Activated T-cell treated with anti-CD3 and anti-CD28 coated beads, Interleukin-2, amount 50 U/mL, for 72 hours (primary cell): ENCODE results near the gene NTNG2. TPM values are rescaled to one million over a fixed set of nuclear protein-coding genes. Genes with fewer than 3 reads are reported as not detected.

Source experiments
- ATAC-seq, 2 donors: fragments of 150-1000 bp; cut with Tn5 transposase; replicated peaks in 1 of 2; 2 replicates each; pipeline ENCODE4 v1.10.0; 2021; ENCODE audit warnings: moderate library complexity in 2 of 2, mild to moderate bottlenecking in 1 of 2
- DNase-seq, 2 donors: peaks; one replicate each; pipeline ENCODE4 v3.0.0; 2021 to 2022; ENCODE audit warnings: mixed read lengths in 1 of 2
- H3K27ac Mint-ChIP-seq: one replicate; pipeline ENCODE4 v1.8.0; 2022; ENCODE audit warnings: mild to moderate bottlenecking, moderate library complexity, mixed read lengths
- H3K27me3 Mint-ChIP-seq: one replicate; pipeline ENCODE4 v1.8.0; 2022; ENCODE audit warnings: low read depth, mixed read lengths
- H3K36me3 Mint-ChIP-seq, 2 donors: one replicate each; pipeline ENCODE4 v1.8.0; 2022; ENCODE audit warnings: mixed read lengths in 2 of 2, mild to moderate bottlenecking in 1 of 2; ENCODE audit not compliant: insufficient read depth in 2 of 2
- H3K4me1 Mint-ChIP-seq: one replicate; pipeline ENCODE4 v1.8.0; 2022; ENCODE audit warnings: low read depth, mixed read lengths
- H3K4me3 Mint-ChIP-seq, 2 donors: one replicate each; pipeline ENCODE4 v1.8.0; 2022; ENCODE audit warnings: mild to moderate bottlenecking in 2 of 2, mixed read lengths in 2 of 2, moderate library complexity in 2 of 2
- H3K9me3 Mint-ChIP-seq, 2 donors: one replicate each; pipeline ENCODE4 v1.8.0; 2022; ENCODE audit warnings: mixed read lengths in 2 of 2
- total RNA-seq, 2 donors: library from RNA; stranded (reverse); gene quantifications; one replicate each; pipeline ENCODE4 v1.2.3, GENCODE V29; 2022

The NTNG2 gene
- total RNA-seq, 2 donors from 2014 or later = 3.2 to 5.4 TPM

DNA sequence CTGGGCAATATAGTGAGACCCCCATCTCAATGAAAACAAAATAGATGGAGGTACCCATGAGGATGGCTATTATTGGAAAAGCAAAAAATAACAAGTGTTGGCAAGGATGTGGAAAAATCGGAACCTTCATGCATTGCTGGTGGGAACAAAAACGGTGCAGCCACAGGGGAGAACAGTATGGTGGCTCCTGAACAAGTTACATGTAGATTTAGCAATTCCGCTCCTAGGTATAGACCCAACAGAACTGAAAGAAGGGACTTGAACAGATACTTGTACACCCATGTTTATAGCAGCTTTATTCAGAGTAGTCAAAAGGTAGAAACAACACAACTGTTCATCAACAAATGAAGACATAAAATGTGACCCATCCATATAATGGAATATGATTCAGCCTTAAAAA lies 43.0 kb downstream of the NTNG2 start:
- DNase-seq = no peak
- Mint-ChIP-seq H3K36me3 (peaks cover 3 to 5% of the 10 kb centered on the region in 2 donors), H3K4me3 (no peak overlapping the region), H3K4me1 (peaks cover 14% of the 10 kb centered on the region), H3K9me3 (peaks cover 4 to 5% of the 10 kb centered on the region in 2 donors), H3K27ac (no peak overlapping the region), H3K27me3 (peaks cover 16% of the 10 kb centered on the region)
- no peak for ATAC-seq

DNA sequence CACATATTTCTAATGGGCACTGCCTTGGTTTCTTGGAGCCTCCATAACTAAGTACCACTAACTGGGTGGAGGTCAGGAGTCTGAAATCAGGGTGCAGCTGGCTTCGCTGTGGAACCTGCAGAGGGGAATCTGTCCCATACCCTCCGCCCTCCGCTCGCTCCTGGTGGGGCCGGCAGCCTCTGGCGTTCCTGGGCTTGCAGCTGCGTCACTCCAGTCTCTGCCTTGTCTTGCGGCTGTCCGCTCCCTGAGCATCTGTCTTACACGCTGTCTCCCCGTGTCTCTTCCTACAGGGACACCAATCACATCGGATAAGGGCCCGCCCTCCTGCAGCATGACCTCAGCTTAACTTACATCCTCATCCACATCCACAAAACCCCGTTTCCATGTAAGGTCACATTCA lies 45.4 kb downstream of the NTNG2 start:
- no peak overlapping the region for H3K4me3 Mint-ChIP-seq
- peaks cover 4 to 5% of the 10 kb centered on the region in 2 donors for H3K9me3 Mint-ChIP-seq
- DNase-seq = no peak
- H3K27ac Mint-ChIP-seq = no peak overlapping the region
- peaks cover 19% of the 10 kb centered on the region for H3K4me1 Mint-ChIP-seq
- no peak for ATAC-seq
- H3K27me3 Mint-ChIP-seq = peaks cover 8% of the 10 kb centered on the region
- peaks cover 3 to 5% of the 10 kb centered on the region in 2 donors for H3K36me3 Mint-ChIP-seq

DNA sequence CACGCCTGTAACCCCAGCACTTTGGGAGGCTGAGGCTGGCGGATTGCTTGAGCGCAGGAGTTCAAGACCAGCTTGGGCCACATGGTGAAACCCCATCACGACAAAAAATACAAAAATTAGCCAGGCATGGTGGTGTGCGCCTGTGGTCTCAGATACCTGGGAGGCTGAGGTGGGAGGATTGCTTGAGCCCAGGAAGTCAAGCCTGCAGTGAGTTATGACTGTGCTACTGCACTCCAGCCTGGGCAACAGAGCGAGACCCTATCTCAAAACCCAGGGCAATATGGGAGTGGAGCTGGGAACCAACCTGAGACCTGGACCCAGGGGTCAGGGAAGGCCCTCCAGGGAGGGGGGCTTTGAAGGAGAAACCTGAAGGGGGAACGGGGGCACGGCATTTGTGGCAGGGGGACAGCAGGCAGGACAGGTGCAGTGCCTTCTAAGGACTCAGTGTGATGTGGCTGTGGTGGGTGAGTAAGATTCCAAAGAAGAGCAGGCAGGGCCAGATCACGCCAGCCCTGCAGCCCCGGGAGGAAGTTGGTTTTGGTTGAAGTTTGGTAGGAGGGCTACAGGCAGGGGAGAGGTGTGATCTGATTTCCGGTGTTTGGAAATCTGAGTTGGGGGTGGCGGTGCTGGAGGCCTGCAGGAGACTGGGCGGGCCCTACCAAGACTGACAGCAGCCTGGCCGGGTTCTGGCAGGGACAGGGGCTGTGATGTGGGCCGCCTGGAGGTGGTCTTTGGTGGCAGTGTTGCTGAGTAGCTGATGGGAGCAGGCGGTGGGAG lies 46.2 kb downstream of the NTNG2 start:
- Mint-ChIP-seq H3K27me3 (peaks cover under 1% of the 10 kb centered on the region), H3K36me3 (peaks cover 3 to 5% of the 10 kb centered on the region in 2 donors), H3K4me3 (peak overlapping the region; percentile 10 to 53), H3K9me3 (peaks cover 4 to 5% of the 10 kb centered on the region in 2 donors), H3K4me1 (peaks cover 19% of the 10 kb centered on the region), H3K27ac (no peak overlapping the region)
- DNase-seq = peak; percentile 7 to 36
- ATAC-seq = peak; percentile 78 to 85

DNA sequence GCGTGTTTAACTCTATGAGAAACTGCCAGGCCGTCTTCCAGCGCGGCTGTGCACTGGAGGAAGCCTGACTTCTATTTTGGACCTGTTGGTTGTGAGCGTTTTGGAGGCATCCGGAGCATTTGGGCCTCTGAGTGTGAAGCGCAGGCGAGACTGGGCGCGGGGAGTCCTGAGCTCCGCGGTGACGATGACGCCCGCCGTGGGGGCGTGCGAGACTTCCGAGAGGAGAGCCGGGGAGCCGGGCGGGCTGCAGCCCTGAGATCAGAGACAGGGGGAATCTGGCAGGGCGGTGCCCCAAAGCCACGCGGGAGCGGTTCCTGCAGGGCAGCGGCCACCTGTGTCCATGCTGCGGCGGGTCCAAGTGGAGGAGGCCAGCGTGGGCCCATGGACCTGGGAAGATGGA lies 47.4 kb downstream of the NTNG2 start:
- no peak overlapping the region for H3K27ac Mint-ChIP-seq
- no peak for DNase-seq
- peaks cover 3 to 5% of the 10 kb centered on the region in 2 donors for H3K36me3 Mint-ChIP-seq
- H3K4me3 Mint-ChIP-seq = no peak overlapping the region
- ATAC-seq = no peak
- H3K9me3 Mint-ChIP-seq = peaks cover 4 to 5% of the 10 kb centered on the region in 2 donors
- peaks cover 19% of the 10 kb centered on the region for H3K4me1 Mint-ChIP-seq
- no peaks in the 10 kb centered on the region for H3K27me3 Mint-ChIP-seq

DNA sequence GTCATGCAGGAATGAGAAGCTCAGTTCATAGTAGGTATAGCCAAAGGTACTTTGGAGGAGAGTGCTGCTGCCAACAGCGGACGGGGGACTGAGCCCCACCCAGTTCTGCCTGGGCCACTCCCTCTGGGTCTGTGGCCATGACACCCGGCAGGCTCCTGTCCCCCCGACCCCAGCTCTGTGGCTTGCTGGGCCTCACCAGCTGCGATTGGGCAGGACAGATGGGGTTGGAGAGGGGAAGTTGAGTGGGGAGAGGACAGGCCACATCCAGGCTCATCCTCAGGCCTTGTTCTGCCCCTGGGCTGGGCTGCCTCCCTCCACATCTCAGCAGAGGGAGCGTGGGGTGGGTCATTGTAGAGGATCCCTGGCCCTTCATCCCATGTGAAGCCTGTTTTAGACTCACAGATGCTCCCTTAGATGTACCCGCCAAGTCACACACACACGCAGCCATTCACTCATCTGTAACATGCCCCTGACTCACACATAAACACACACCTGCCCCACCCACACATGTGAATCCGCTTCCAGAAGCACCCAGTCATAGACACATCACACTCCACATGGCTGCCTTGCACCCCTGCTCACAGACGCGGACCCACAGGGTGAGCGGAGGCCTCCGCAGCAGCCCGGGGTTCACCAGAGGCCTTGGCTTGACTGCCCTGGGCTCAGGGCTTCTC lies 48.8 kb downstream of the NTNG2 start:
- no peaks in the 10 kb centered on the region for H3K36me3 Mint-ChIP-seq
- H3K27ac Mint-ChIP-seq = no peak overlapping the region
- no peak overlapping the region for H3K4me3 Mint-ChIP-seq
- peaks cover 19% of the 10 kb centered on the region for H3K4me1 Mint-ChIP-seq
- no peaks in the 10 kb centered on the region for H3K9me3 Mint-ChIP-seq
- ATAC-seq (peak; percentile 67 to 68), DNase-seq (peak; percentile 12 to 22)
- H3K27me3 Mint-ChIP-seq = no peaks in the 10 kb centered on the region

DNA sequence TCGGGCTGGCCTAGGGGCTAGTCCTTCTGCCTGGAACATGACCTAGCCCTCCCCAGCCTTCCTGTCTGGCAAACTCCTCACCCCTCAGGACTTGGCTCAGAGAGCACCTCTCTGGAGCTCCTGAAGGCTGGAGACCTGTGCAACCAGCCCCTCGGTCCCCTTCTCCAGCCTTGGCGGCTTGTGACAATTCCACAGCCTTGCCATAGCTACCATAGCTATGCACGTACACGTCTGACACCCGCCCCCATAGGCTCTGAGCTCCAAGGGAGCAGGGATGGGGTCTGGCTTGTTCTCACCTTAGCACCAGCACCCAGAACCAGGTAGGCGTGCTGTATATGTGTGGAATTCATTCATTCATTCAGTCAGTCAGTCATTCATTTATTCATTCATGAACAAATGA lies 49.7 kb downstream of the NTNG2 start:
- ATAC-seq (no peak), DNase-seq (no peak)
- Mint-ChIP-seq H3K4me1 (peaks cover 15% of the 10 kb centered on the region), H3K4me3 (no peak overlapping the region), H3K27ac (no peak overlapping the region), H3K27me3 (no peaks in the 10 kb centered on the region), H3K36me3 (no peaks in the 10 kb centered on the region), H3K9me3 (no peaks in the 10 kb centered on the region)

DNA sequence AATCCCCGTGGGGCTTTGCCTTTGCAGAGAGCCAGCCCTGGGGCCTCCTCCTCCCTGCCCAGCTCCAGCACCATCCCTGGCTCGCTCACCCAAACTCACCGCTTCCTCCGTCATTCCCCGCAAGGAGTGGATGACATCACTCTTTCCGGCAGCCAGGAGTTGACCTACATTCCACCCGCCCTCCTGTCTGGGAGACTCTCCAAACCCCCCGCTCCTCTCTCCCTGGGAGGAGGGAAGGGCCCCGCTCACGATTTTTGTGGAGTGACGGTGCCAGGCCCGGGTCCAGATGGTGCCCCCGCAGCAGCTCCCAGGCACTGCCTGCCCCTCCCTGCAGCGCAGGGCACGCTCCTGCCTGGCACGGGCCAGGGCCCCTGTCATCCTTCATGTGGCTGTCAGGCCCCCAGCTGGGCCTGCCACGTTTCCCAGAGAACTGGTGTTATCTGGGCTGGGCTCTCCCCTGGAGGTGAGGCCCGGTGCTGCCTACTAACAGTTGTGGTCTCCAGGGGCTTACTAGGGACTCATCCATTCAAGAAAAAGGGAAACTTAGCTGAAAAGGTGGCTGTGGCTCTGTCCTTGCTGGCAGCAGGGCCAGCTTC lies 52.3 kb downstream of the NTNG2 start:
- H3K4me3 Mint-ChIP-seq = no peak overlapping the region
- no peak overlapping the region for H3K27ac Mint-ChIP-seq
- H3K36me3 Mint-ChIP-seq = no peaks in the 10 kb centered on the region
- no peaks in the 10 kb centered on the region for H3K27me3 Mint-ChIP-seq
- DNase-seq (no peak), ATAC-seq (no peak)
- H3K4me1 Mint-ChIP-seq = peaks cover 5% of the 10 kb centered on the region
- H3K9me3 Mint-ChIP-seq = no peaks in the 10 kb centered on the region

DNA sequence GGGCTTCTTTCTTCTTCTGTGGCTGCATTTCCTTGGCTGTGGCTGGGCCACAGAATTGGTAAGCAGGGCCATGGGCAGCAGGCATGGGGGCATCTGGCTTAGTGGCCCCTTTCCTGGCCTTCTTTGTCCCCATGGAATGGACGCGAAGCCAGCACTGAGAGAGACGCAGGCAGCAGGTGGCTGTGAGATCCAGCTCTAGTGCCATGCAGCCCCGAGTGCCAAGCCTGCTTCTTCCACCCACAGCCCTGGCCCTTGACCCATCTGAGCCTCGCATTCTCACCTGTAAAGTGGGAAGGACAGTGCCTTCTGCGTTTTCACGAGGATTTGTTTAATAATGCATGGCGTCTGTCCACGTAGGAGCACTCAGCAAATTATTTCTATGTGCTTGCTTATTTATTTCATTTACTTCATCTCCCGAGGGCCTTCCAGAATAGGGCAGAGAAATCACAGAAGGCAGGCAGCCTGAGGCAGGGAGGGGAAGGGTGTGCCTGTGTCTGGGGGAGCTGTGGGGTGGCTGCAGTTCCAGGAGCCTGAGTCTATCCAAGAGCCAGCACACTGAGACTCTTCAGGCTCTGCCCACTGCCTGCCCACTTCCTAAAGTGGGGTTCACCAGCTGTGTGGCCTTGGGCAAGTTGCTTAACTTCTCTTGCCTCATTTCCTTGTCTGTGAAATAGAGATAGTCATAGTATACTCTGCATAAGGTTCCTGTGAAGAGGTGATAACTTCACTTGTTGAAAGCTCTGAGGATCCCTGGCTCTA lies 55.2 kb downstream of the NTNG2 start:
- Mint-ChIP-seq H3K4me3 (no peak overlapping the region), H3K27ac (no peak overlapping the region), H3K9me3 (no peaks in the 10 kb centered on the region), H3K27me3 (no peaks in the 10 kb centered on the region), H3K36me3 (no peaks in the 10 kb centered on the region), H3K4me1 (no peaks in the 10 kb centered on the region)
- DNase-seq (no peak), ATAC-seq (peak in 1 of 2 donors; percentile 32)

DNA sequence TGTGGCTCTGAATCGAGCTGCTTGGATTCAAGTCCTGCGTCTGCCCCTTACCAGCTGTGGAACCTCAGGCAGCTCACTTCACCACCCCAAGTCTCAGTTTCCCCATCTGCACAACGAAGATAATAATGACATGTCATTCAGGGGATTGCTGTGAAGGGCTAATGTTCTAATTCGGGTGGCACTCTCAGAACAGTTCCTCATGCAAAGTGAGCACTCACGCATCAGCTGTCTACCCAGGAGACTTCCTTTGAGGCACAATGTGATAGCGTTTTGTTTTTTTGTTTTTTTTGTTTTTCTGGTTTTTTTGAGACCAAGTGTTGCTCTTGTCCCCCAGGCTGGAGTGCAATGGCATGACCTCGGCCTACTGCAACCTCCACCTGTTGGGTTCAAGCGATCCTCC lies 56.4 kb downstream of the NTNG2 start:
- H3K27ac Mint-ChIP-seq = no peak overlapping the region
- H3K4me3 Mint-ChIP-seq = no peak overlapping the region
- no peak for ATAC-seq
- H3K9me3 Mint-ChIP-seq = no peaks in the 10 kb centered on the region
- no peaks in the 10 kb centered on the region for H3K4me1 Mint-ChIP-seq
- no peaks in the 10 kb centered on the region for H3K36me3 Mint-ChIP-seq
- DNase-seq = no peak
- H3K27me3 Mint-ChIP-seq = no peaks in the 10 kb centered on the region

DNA sequence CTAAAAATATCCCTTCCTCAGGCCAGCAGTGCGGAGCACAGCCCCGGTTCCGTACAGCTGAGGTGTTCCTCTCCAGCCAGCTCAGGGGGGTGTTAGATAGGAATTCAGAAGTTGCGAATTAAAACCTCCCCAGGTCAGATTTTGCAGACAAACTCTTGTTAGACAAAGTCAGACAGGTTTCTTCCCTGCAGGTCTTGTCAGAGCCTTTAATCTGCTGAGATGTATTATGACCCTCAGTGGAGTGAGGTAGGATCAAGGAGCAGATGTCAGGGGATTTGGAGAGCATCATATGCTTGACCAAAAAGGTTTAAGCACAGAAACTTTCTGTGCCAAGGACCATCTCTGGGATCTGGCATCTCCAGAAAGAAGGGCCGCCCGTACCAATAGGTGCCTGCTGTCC lies 60.1 kb downstream of the NTNG2 start:
- Mint-ChIP-seq H3K36me3 (no peaks in the 10 kb centered on the region), H3K4me3 (no peak overlapping the region), H3K4me1 (no peaks in the 10 kb centered on the region), H3K9me3 (no peaks in the 10 kb centered on the region), H3K27me3 (no peaks in the 10 kb centered on the region), H3K27ac (no peak overlapping the region)
- no peak for DNase-seq
- ATAC-seq = no peak

DNA sequence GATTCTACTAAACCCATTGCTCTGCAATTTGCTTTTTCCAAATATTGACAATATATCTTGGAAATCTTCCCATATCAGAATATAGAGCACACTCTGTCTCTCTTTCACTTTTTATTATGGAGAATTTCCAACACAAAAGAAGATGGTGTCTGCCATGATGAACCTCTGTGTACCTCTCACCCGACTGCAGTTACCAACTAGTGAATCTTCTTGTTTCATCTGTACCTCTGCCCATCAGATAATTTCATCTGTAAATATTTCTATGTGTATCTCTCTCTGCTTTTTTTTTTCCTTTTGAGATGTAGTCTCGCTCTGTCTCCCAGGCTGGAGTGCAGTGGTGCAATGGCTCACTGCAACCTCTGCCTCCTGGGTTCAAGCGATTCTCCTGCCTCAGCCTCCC lies 62.8 kb downstream of the NTNG2 start:
- H3K9me3 Mint-ChIP-seq = no peaks in the 10 kb centered on the region
- no peaks in the 10 kb centered on the region for H3K36me3 Mint-ChIP-seq
- peaks cover 5% of the 10 kb centered on the region for H3K4me1 Mint-ChIP-seq
- H3K27me3 Mint-ChIP-seq = no peaks in the 10 kb centered on the region
- ATAC-seq (no peak), DNase-seq (no peak)
- H3K4me3 Mint-ChIP-seq = no peak overlapping the region
- no peak overlapping the region for H3K27ac Mint-ChIP-seq

DNA sequence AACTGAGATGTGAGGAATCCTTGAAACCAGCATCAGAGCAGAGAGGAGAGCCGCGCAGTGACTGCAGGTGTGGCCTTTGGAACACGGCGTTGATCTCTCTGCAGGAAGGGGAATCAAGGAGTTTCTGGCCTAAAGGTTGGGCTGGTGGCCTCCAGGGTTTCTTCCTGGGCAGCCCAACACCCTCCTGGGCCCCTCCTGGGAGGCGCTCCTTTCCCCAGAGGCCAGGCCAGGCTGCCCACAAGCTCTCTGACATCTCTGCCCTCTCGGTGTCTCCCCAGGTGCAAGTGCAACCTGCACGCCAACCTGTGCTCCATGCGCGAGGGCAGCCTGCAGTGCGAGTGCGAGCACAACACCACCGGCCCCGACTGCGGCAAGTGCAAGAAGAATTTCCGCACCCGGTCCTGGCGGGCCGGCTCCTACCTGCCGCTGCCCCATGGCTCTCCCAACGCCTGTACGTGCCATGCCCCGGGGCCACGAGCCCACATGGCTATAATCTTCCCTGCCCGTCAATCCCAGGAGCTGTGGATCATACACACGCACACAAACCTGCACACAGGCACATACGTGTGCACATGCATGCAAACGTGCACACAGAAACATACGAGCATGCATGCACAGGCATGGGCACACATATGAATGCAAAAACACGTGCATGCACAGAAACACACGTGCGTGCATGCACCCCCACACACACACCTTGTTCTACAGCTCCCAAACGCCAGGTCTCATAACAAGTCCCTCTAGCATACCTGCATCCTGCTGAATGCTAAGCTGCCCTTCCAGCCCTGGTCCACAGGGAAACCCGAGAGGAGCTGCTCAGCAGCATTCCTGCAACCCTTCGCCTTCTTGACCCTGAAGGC lies 64.9 kb downstream of the NTNG2 start:
- no peaks in the 10 kb centered on the region for H3K27me3 Mint-ChIP-seq
- peaks cover 5% of the 10 kb centered on the region for H3K4me1 Mint-ChIP-seq
- no peak overlapping the region for H3K4me3 Mint-ChIP-seq

More for the DNA sequence above, 64.9 kb downstream of the NTNG2 start:
- ATAC-seq (no peak), DNase-seq (no peak)
- no peaks in the 10 kb centered on the region for H3K36me3 Mint-ChIP-seq
- no peak overlapping the region for H3K27ac Mint-ChIP-seq
- H3K9me3 Mint-ChIP-seq = no peaks in the 10 kb centered on the region
